Stomach (tissue), 9 donors: Measurements from ENCODE around the gene PAX5. TPM values are rescaled to one million over a fixed set of nuclear protein-coding genes. Genes with fewer than 3 reads are reported as not detected.

ENCODE experiments used
- DNase-seq, 2 donors: peaks; one replicate each; pipeline versions ENCODE4 v3.0.0 to v3.0.0-alpha.2; 2013 to 2019
- H3K27ac ChIP-seq, 5 donors: fragments of 200-600 bp in 4 of 5; sonication (generic) in 4 of 5; one replicate each; pipeline ENCODE4 v1.5.1; 2013 to 2019; ENCODE audit warnings: mild to moderate bottlenecking in 1 of 5, moderate library complexity in 1 of 5
- H3K27me3 ChIP-seq, 3 donors: fragments of 200-600 bp; sonication (generic); one replicate each; pipeline ENCODE4 v1.5.1; 2017 to 2019; ENCODE audit warnings: mixed run types in 1 of 3
- H3K36me3 ChIP-seq, 4 donors: fragments of 200-600 bp; sonication (generic); 1 replicate in 3 of 4; 2 replicates in 1 of 4; pipeline ENCODE4 v1.5.1; 2016 to 2019
- H3K4me1 ChIP-seq, 4 donors: fragments of 200-600 bp; sonication (generic); one replicate each; pipeline ENCODE4 v1.5.1; 2016 to 2019
- H3K4me3 ChIP-seq, 4 donors: fragments of 200-600 bp; sonication (generic) in 3 of 4; one replicate each; pipeline ENCODE4 v1.5.1; 2016 to 2019; ENCODE audit warnings: mild to moderate bottlenecking in 1 of 4
- H3K9me3 ChIP-seq, 4 donors: fragments of 200-600 bp; sonication (generic); one replicate each; pipeline ENCODE4 v1.5.1; 2016 to 2019
- CTCF ChIP-seq, 7 experiments: fragments of 450-650 bp in 4 of 7; fragments of 200-600 bp in 3 of 7; sonication (generic) in 3 of 7; IDR thresholded peaks; one replicate each; pipeline ENCODE4 v1.5.1; 2016 to 2019; ENCODE audit warnings: antibody characterized with exemption in 7 of 7, control low read depth in 2 of 7, mild to moderate bottlenecking in 1 of 7
- EP300 ChIP-seq: sonication (generic); formaldehyde crosslinking; IDR thresholded peaks from one replicate; pipeline ENCODE4 v1.6.1; 2017; ENCODE audit warnings: antibody characterized with exemption
- POLR2A ChIP-seq, 4 donors: fragments of 450-650 bp; IDR thresholded peaks; one replicate each; pipeline ENCODE4 v1.6.1; 2016; ENCODE audit warnings: antibody characterized with exemption in 4 of 4, control low read depth in 2 of 4, mild to moderate bottlenecking in 1 of 4, moderate library complexity in 1 of 4
- POLR2AphosphoS5 ChIP-seq, 3 donors: sonication (generic); formaldehyde crosslinking; IDR thresholded peaks; one replicate each; pipeline ENCODE4 v1.6.1; 2016; ENCODE audit warnings: antibody characterized with exemption in 3 of 3
- WGBS, 5 donors: extraction: QIAGEN DNeasy Blood & Tissue Kit in 3 of 5; methylation state at CpG; one replicate each; pipeline versions ENCODE4 v1.1.5 to v1.1.7; 2013 to 2018; 5-methylcytosine and 5-hydroxymethylcytosine counted together
- intact Hi-C: fragments of 100-400 bp; cut with DNase I; formaldehyde crosslinking; loops from one replicate; pipeline ENCODE4 v1.15.1; 2023; ENCODE audit warnings: low total_unique reads
- polyA plus RNA-seq, 3 donors: library from polyadenylated mRNA; stranded (reverse); fragments of 200-250 nt; gene quantifications; one replicate each; pipeline ENCODE4 v1.2.3, GENCODE V29; 2013
- total RNA-seq, 5 donors: library from RNA; depleted of rRNA; stranded (reverse); fragments of >200 nt; gene quantifications; one replicate each; pipeline versions ENCODE4 v1.1.0 to v1.2.3, GENCODE V29; 2014 to 2016
- donor health status: healthy with polysubstance abuse.
- donor health status: Bipolar disorder and iron deficiency.
- donor health status: healthy.

PAX5 gene
- total and polyA plus RNA-seq, 8 donors = 0.43 to 1.3 TPM; not detected in 6

GRCh38 chr9:36997414-36997813 lies 36.7 kb downstream of the PAX5 start:
- no peak overlapping the region for H3K27ac ChIP-seq
- H3K27me3 ChIP-seq = peaks cover 0 to 84% (median 19%) of the 10 kb centered on the region in 3 donors
- no peaks in the 10 kb centered on the region for H3K9me3 ChIP-seq
- TF ChIP-seq CTCF (IDR thresholded peaks at IDR 0.05) (no peak), POLR2A (IDR thresholded peaks at IDR 0.05) (no peak), POLR2AphosphoS5 (IDR thresholded peaks at IDR 0.05) (no peak), EP300 (no peak)
- no peak for DNase-seq
- intact Hi-C loops = no loop called here
- WGBS, 5 donors = 73 to 84% (median 78%) methylated on average over 12 of the region's 12 CpGs
- H3K4me3 ChIP-seq = no peak overlapping the region
- no peaks in the 10 kb centered on the region for H3K36me3 ChIP-seq
- peaks cover 0 to 3% (median 1%) of the 10 kb centered on the region in 4 donors for H3K4me1 ChIP-seq

- 60 to 73% (median 65%) methylated on average over 5 of the region's 5 CpGs for WGBS, 5 donors
- Histone ChIP-seq H3K27me3 (peaks cover 0 to 84% (median 14%) of the 10 kb centered on the region in 3 donors), H3K9me3 (peaks cover 0 to 2% (median 2%) of the 10 kb centered on the region in 4 donors), H3K36me3 (no peaks in the 10 kb centered on the region), H3K4me3 (no peak overlapping the region), H3K27ac (no peak overlapping the region), H3K4me1 (no peaks in the 10 kb centered on the region)
- DNase-seq = no peak
- TF ChIP-seq EP300 = no peak
- TF ChIP-seq POLR2A (IDR thresholded peaks at IDR 0.05) = no peak
- TF ChIP-seq POLR2AphosphoS5 (IDR thresholded peaks at IDR 0.05) = no peak
- TF ChIP-seq CTCF (IDR thresholded peaks at IDR 0.05) = no peak
- intact Hi-C loops = no loop called here
Measured at GRCh38 chr9:36996706-36997086, 37.4 kb downstream of the PAX5 start.

- Histone ChIP-seq H3K27ac (no peak overlapping the region), H3K4me1 (no peaks in the 10 kb centered on the region), H3K9me3 (peaks cover 5 to 8% (median 7%) of the 10 kb centered on the region in 4 donors), H3K4me3 (peak overlapping the region in 3 of 4 donors; percentile 11 to 39 (median 21)), H3K27me3 (peaks cover 0 to 84% (median 16%) of the 10 kb centered on the region in 3 donors), H3K36me3 (no peaks in the 10 kb centered on the region)
- DNase-seq = peak; percentile 70 to 83
- peak in 5 of 7 experiments; percentile 17 to 57 (median 47) for TF ChIP-seq CTCF (IDR thresholded peaks at IDR 0.05)
- TF ChIP-seq POLR2A (IDR thresholded peaks at IDR 0.05) = no peak
- WGBS, 5 donors = 11 to 22% (median 14%) methylated on average over 16 of the region's 16 CpGs
- intact Hi-C loops = no loop called here
Measured at GRCh38 chr9:36995927-36996705, 38.0 kb downstream of the PAX5 start.

- no peaks in the 10 kb centered on the region for H3K4me1 ChIP-seq
- no peaks in the 10 kb centered on the region for H3K36me3 ChIP-seq
- H3K27ac ChIP-seq = no peak overlapping the region
- H3K4me3 ChIP-seq = no peak overlapping the region
- 65 to 76% (median 73%) methylated on average over 16 to 19 of the region's 19 CpGs for WGBS, 5 donors
- TF ChIP-seq EP300 (no peak), POLR2A (IDR thresholded peaks at IDR 0.05) (no peak), CTCF (IDR thresholded peaks at IDR 0.05) (no peak), POLR2AphosphoS5 (IDR thresholded peaks at IDR 0.05) (no peak)
- H3K27me3 ChIP-seq = peaks cover 3 to 84% (median 14%) of the 10 kb centered on the region in 3 donors
- H3K9me3 ChIP-seq = peaks cover 5 to 23% (median 16%) of the 10 kb centered on the region in 4 donors
- DNase-seq = no peak
- intact Hi-C loops = no loop called here
Measured at GRCh38 chr9:36993933-36994764, 39.9 kb downstream of the PAX5 start.
